GM13977 (cell line): ENCODE data around the gene ALDH3A2.

ENCODE experiments used
- DNase-seq: peaks from one replicate; pipeline ENCODE4 v3.0.0; 2012; ENCODE audit warnings: low spot score
- CTCF ChIP-seq: IDR thresholded peaks from 2 replicates; pipeline ENCODE4 v1.5.1; 2012; ENCODE audit warnings: mild to moderate bottlenecking, control low read depth; ENCODE audit not compliant: insufficient read depth; ENCODE audit errors: extremely low read depth, missing control alignments
- in situ Hi-C: fragments of 300-500 bp; cut with MboI; formaldehyde crosslinking; loops from one replicate; pipeline ENCODE4 v1.12.0; 2022; ENCODE audit warnings: low sequenced_read_pairs, low pct_unique_long_range_greater_than_20kb, mixed read lengths, inconsistent platforms; ENCODE audit not compliant: unreplicated experiment

Gene ALDH3A2

GRCh38 chr17:19619705-19620325, 28.7 kb upstream of the ALDH3A2 start:
- no peak for DNase-seq
- in situ Hi-C loops = loop anchor here (25.0 kb wide), 1 partner anchor 92 kb away; the partner anchor contains the start of gene SLC47A2
- TF ChIP-seq CTCF = no peak

- in situ Hi-C loops = loop anchor here (25.0 kb wide), 1 partner anchor 91 kb away; the partner anchor contains the start of gene SLC47A2
Observed at GRCh38 chr17:19621697-19622096, 26.9 kb upstream of the ALDH3A2 start.

GRCh38 chr17:19626079-19626478, 22.5 kb upstream of the ALDH3A2 start:
- in situ Hi-C loops = no loop called here
- no peak for DNase-seq
- TF ChIP-seq CTCF = no peak

More at GRCh38 chr17:19621697-19622096, 26.9 kb upstream of the ALDH3A2 start:
- DNase-seq = no peak
- TF ChIP-seq CTCF = no peak

GRCh38 chr17:19629449-19629848, 19.1 kb upstream of the ALDH3A2 start:
- in situ Hi-C loops = no loop called here
- TF ChIP-seq CTCF = no peak
- DNase-seq = no peak

GRCh38 chr17:19630035-19630434, 18.5 kb upstream of the ALDH3A2 start:
- DNase-seq = no peak
- in situ Hi-C loops = no loop called here
- no peak for TF ChIP-seq CTCF

- in situ Hi-C loops = no loop called here
Observed at GRCh38 chr17:19630661-19631060, 17.9 kb upstream of the ALDH3A2 start.

More at GRCh38 chr17:19630661-19631060, 17.9 kb upstream of the ALDH3A2 start:
- no peak for TF ChIP-seq CTCF
- no peak for DNase-seq
